Measurements from ENCODE around the gene IL19.

DNA sequence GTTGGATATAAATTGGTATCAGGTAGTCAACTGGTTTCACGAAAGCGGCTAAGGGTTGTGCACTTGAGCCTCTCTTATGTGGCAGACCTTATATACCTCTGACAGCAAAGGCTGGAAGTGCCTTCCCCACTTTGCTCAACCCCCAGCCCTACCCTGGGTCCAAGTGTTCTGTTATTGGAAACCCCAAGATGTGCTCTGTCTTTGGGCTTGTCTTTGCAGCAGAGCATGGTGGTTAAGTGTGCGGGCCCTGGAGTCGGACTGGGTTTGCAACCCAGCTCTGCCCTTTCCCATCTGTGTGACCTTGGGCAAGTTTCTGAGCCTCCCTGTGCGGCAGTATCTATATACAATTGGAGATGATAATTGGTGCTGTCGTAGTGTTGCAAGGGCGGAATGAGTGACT, 12.9 kb downstream of the IL19 start:
- TF ChIP-seq, protein P1, sequence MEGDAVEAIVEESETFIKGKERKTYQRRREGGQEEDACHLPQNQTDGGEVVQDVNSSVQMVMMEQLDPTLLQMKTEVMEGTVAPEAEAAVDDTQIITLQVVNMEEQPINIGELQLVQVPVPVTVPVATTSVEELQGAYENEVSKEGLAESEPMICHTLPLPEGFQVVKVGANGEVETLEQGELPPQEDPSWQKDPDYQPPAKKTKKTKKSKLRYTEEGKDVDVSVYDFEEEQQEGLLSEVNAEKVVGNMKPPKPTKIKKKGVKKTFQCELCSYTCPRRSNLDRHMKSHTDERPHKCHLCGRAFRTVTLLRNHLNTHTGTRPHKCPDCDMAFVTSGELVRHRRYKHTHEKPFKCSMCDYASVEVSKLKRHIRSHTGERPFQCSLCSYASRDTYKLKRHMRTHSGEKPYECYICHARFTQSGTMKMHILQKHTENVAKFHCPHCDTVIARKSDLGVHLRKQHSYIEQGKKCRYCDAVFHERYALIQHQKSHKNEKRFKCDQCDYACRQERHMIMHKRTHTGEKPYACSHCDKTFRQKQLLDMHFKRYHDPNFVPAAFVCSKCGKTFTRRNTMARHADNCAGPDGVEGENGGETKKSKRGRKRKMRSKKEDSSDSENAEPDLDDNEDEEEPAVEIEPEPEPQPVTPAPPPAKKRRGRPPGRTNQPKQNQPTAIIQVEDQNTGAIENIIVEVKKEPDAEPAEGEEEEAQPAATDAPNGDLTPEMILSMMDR (IDR thresholded peaks at IDR 0.05; ENCODE audit: insufficient read depth, low read length), result no peak
- TF ChIP-seq POLR2AphosphoS5 (IDR thresholded peaks at IDR 0.05; ENCODE audit: low read depth), result no peak
- TF ChIP-seq, protein P2, sequence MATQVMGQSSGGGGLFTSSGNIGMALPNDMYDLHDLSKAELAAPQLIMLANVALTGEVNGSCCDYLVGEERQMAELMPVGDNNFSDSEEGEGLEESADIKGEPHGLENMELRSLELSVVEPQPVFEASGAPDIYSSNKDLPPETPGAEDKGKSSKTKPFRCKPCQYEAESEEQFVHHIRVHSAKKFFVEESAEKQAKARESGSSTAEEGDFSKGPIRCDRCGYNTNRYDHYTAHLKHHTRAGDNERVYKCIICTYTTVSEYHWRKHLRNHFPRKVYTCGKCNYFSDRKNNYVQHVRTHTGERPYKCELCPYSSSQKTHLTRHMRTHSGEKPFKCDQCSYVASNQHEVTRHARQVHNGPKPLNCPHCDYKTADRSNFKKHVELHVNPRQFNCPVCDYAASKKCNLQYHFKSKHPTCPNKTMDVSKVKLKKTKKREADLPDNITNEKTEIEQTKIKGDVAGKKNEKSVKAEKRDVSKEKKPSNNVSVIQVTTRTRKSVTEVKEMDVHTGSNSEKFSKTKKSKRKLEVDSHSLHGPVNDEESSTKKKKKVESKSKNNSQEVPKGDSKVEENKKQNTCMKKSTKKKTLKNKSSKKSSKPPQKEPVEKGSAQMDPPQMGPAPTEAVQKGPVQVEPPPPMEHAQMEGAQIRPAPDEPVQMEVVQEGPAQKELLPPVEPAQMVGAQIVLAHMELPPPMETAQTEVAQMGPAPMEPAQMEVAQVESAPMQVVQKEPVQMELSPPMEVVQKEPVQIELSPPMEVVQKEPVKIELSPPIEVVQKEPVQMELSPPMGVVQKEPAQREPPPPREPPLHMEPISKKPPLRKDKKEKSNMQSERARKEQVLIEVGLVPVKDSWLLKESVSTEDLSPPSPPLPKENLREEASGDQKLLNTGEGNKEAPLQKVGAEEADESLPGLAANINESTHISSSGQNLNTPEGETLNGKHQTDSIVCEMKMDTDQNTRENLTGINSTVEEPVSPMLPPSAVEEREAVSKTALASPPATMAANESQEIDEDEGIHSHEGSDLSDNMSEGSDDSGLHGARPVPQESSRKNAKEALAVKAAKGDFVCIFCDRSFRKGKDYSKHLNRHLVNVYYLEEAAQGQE (IDR thresholded peaks at IDR 0.05; ENCODE audit: insufficient replicate concordance, low read depth), result no peak
- TF ChIP-seq SPI1 (IDR thresholded peaks at IDR 0.05; ENCODE audit: borderline replicate concordance, low read depth), result no peak
